Endothelial cell of umbilical vein (primary cell): ENCODE measurements around the gene CDH20. TPM values are rescaled to one million over a fixed set of nuclear protein-coding genes. Genes with fewer than 3 reads are reported as not detected.

Experiments used
- BruUV-seq: library from RNA; stranded (reverse); fragments of 400-500 nt; replicated peaks from 2 replicates; lab custom pipeline; 2021; lab: Mats Ljungman, UMichigan
- CTCF ChIA-PET: fragments of 300-600, 350-600 bp; sonication (Branson Sonifier 250); formaldehyde crosslinking; loops from one replicate; lab custom pipeline; 2021; ENCODE audit warnings: antibody characterized with exemption, inconsistent platforms; lab: Charles Lee
- POLR2A ChIA-PET: fragments of 300-600, 350-600 bp; sonication (Branson Sonifier 250); formaldehyde crosslinking; loops from one replicate; lab custom pipeline; 2021; ENCODE audit warnings: antibody characterized with exemption, inconsistent platforms; lab: Charles Lee
- DNase-seq: peaks from one replicate; pipeline ENCODE4 v3.0.0-alpha.2; 2011; ENCODE audit warnings: low read depth, low spot score
- FAIRE-seq: peaks from 2 replicates; lab custom pipeline; 2011; peaks lifted over from hg19 to GRCh38; lab: Jason Lieb, UNC
- H2AFZ ChIP-seq: 2 replicates; pipeline ENCODE4 v1.6.0; 2012; ENCODE audit warnings: low read depth, low read length, control low read depth, inconsistent platforms
- H3K27ac ChIP-seq: 2 replicates; pipeline ENCODE4 v1.5.1; 2011; ENCODE audit warnings: low read depth, mild to moderate bottlenecking, control low read depth, low read length, moderate library complexity; ENCODE audit not compliant: insufficient read depth
- H3K27me3 ChIP-seq, 2 experiments: 2 replicates each; pipeline versions ENCODE4 v1.6.0 to v1.6.1; 2011; ENCODE audit warnings: low read length in 2 of 2, mixed read lengths in 1 of 2; ENCODE audit not compliant: control insufficient read depth in 2 of 2, insufficient read depth in 2 of 2
- H3K36me3 ChIP-seq, 2 experiments: 2 replicates in 1 of 2; 3 replicates in 1 of 2; pipeline ENCODE4 v1.5.1; 2011; ENCODE audit warnings: low read length in 2 of 2, mild to moderate bottlenecking in 1 of 2, moderate library complexity in 1 of 2; ENCODE audit not compliant: control insufficient read depth in 2 of 2, insufficient read depth in 2 of 2; ENCODE audit errors: extremely low read depth in 1 of 2
- H3K4me1 ChIP-seq: 3 replicates; pipeline ENCODE4 v1.5.1; 2011; ENCODE audit warnings: mild to moderate bottlenecking, low read length; ENCODE audit not compliant: control insufficient read depth, insufficient read depth; ENCODE audit errors: extremely low read depth
- H3K4me2 ChIP-seq: 2 replicates; pipeline ENCODE4 v1.6.1; 2011; ENCODE audit warnings: low read length, control low read depth, mixed read lengths; ENCODE audit not compliant: insufficient read depth
- H3K4me3 ChIP-seq, 3 experiments: fragments of 200-600 bp in 1 of 3; sonication (generic), shearing (Covaris generic) in 1 of 3; replicated peaks in 1 of 3; 2 replicates each; pipeline ENCODE4 v1.5.1; 2011 to 2016; ENCODE audit warnings: control low read depth in 3 of 3, low read length in 3 of 3, mild to moderate bottlenecking in 2 of 3, inconsistent platforms in 1 of 3, low read depth in 1 of 3, moderate library complexity in 1 of 3; ENCODE audit not compliant: insufficient read depth in 1 of 3
- H3K79me2 ChIP-seq: 2 replicates; pipeline ENCODE4 v1.6.0; 2012; ENCODE audit warnings: low read length, inconsistent platforms; ENCODE audit not compliant: control insufficient read depth, insufficient read depth
- H3K9ac ChIP-seq: replicated peaks from 2 replicates; pipeline ENCODE3; 2011; ENCODE audit warnings: low read length, control low read depth; ENCODE audit not compliant: insufficient read depth; ENCODE audit errors: extremely low read depth
- H3K9me1 ChIP-seq: replicated peaks from 3 replicates; pipeline ENCODE4 v1.6.0; 2011; ENCODE audit warnings: mild to moderate bottlenecking, low read length; ENCODE audit not compliant: control insufficient read depth, insufficient read depth; ENCODE audit errors: extremely low read depth
- H3K9me3 ChIP-seq: replicated peaks from 2 replicates; pipeline ENCODE4 v1.5.1; 2012; ENCODE audit warnings: low read length, inconsistent platforms; ENCODE audit not compliant: control insufficient read depth, insufficient read depth
- H4K20me1 ChIP-seq: replicated peaks from 2 replicates; pipeline ENCODE3; 2011; ENCODE audit warnings: mild to moderate bottlenecking, low read length; ENCODE audit not compliant: control insufficient read depth, insufficient read depth; ENCODE audit errors: extremely low read depth
- CTCF ChIP-seq, 2 donors: IDR thresholded peaks; 1 replicate in 1 of 2; 2 replicates in 1 of 2; pipeline ENCODE4 v1.5.1; 2011; ENCODE audit warnings: low read length in 2 of 2, mild to moderate bottlenecking in 2 of 2, moderate library complexity in 2 of 2, control low read depth in 1 of 2, inconsistent platforms in 1 of 2, low read depth in 1 of 2; ENCODE audit not compliant: insufficient read depth in 1 of 2; ENCODE audit errors: extremely low read depth in 1 of 2
- EZH2 ChIP-seq: IDR thresholded peaks from 2 replicates; pipeline ENCODE4 v1.6.1; 2012; ENCODE audit warnings: borderline replicate concordance, low read depth, mild to moderate bottlenecking, moderate library complexity, low read length, inconsistent platforms; ENCODE audit not compliant: severe bottlenecking
- FOS ChIP-seq: IDR thresholded peaks from 2 replicates; pipeline ENCODE4 v1.6.1; 2011; ENCODE audit warnings: mild to moderate bottlenecking, low read length, moderate library complexity, borderline replicate concordance; ENCODE audit not compliant: insufficient read depth
- GATA2 ChIP-seq: IDR thresholded peaks from 2 replicates; pipeline ENCODE4 v1.7.0; 2011; ENCODE audit warnings: low read depth, mild to moderate bottlenecking, moderate library complexity, mixed read lengths, low read length; ENCODE audit not compliant: insufficient read length, insufficient read depth
- JUN ChIP-seq: IDR thresholded peaks from 2 replicates; pipeline ENCODE4 v1.6.1; 2011; ENCODE audit warnings: borderline replicate concordance, low read depth; ENCODE audit not compliant: insufficient read length, insufficient read depth
- MAX ChIP-seq: IDR thresholded peaks from 2 replicates; pipeline ENCODE4 v1.6.1; 2011; ENCODE audit not compliant: insufficient read depth, insufficient read length
- MYC ChIP-seq: IDR thresholded peaks from one replicate; pipeline ENCODE4 v1.6.1; 2011; ENCODE audit warnings: mild to moderate bottlenecking, low read depth, low read length
- POLR2A ChIP-seq: IDR thresholded peaks from 2 replicates; pipeline ENCODE4 v1.6.1; 2012; ENCODE audit warnings: low read depth, mild to moderate bottlenecking, control low read depth, low read length
- POLR2AphosphoS5 ChIP-seq: IDR thresholded peaks from 2 replicates; pipeline ENCODE4 v1.6.1; 2012; ENCODE audit warnings: low read depth, mild to moderate bottlenecking, control low read depth, low read length, moderate library complexity; ENCODE audit not compliant: insufficient read depth
- dilution Hi-C: fragments of 300-500 bp; cut with MboI; formaldehyde crosslinking; loops from one replicate; pipeline ENCODE4 v1.15.0; 2019; ENCODE audit warnings: low sequenced_read_pairs; ENCODE audit not compliant: extremely low pct_ligation_motif_present
- intact Hi-C: fragments of 100-400 bp; cut with micrococcal nuclease; formaldehyde crosslinking; loops from one replicate; pipeline ENCODE4 v1.10.0; 2022
- polyA plus RNA-seq, 4 experiments: library from polyadenylated mRNA; depleted of rRNA in 3 of 4; stranded (reverse) in 3 of 4; unstranded in 1 of 4; fragments of >200 nt; gene quantifications; 2 replicates each; pipeline versions ENCODE4 v1.2.1 to v1.2.3, GENCODE V29; 2011 to 2012; ENCODE audit warnings: missing spikeins in 1 of 4
- total RNA-seq: library from RNA; stranded (reverse); gene quantifications from 2 replicates; pipeline ENCODE4 v1.2.3, GENCODE V29; 2021

CDH20 gene
- total and polyA plus RNA-seq, 2 donors (not counting 3 experiments of a cell fraction or from before 2014, with no cell fraction given) = not detected

DNA sequence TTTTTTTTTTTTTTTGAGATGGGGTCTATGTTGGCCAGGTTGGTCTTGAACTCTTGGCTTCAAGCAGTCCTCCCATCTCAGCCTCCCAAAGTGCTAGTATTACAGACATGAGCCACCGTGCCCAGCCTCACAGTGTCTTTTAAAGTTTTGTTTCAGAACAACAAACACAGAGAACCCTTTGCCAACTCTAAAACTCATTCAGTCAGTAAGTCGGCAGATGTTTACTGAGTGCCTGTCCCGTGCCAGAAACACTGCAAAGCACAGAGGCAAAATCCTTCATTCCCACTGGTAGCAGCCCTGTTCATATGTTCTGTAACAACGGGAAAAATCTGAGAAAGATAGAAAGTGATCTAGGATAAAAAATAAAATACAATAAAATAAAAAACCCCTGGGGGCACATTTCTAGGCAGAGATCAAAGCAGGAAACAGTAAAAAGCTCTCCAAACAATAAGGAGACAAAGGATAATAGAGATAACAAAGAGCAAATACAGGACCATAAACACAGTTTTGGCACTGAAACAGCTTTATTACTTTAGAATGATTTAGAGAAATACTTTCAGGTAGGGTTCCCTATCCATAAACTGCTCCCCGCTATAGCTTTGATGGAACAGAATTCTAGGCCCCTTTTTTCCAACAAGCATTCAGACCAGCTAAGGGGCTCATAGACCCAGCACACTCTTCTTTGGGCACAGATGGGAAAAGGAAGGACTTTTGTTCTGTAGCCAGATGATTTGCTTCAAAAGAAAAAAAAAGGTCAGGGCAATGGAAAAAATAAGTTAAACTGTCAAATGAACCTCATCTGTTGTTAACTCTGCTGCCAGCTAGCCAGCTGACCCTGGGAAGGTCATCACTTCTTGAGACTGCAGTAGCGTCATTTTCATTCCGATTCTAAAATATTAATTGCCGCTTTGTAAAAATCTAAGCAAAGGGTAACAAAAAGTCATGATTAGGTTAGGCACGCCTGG, 212.3 kb downstream of the CDH20 start:
- TF ChIP-seq GATA2 (no peak), POLR2AphosphoS5 (no peak), POLR2A (no peak), JUN (no peak), CTCF (IDR thresholded peaks at IDR 0.05; ENCODE audit: extremely low read depth in 1 of 2, insufficient read depth in 1 of 2, low read depth in 1 of 2, low read length in 2 of 2) (no peak), FOS (no peak), MAX (no peak), EZH2 (no peak), MYC (no peak)
- dilution Hi-C loops (no loop called here), intact Hi-C loops (no loop called here)
- H3K9me3 ChIP-seq = no peaks in the 10 kb centered on the region
- BruUV-seq = no TSS peak
- H3K4me2 ChIP-seq = no peak overlapping the region
- FAIRE-seq (no peak), DNase-seq (peak; percentile 66)
- H2AFZ ChIP-seq = no peak overlapping the region
- H3K79me2 ChIP-seq = no peaks in the 10 kb centered on the region
- no peak overlapping the region for H3K4me3 ChIP-seq
- H3K9me1 ChIP-seq = no peaks in the 10 kb centered on the region
- CTCF ChIA-PET = interaction anchor here (1.1 kb wide), 1 partner anchor 355 kb away, joined by 3 read pairs; no protein-coding TSS in a partner anchor
- no peaks in the 10 kb centered on the region for H3K27me3 ChIP-seq
- POLR2A ChIA-PET = no interaction called here
- H3K9ac ChIP-seq = no peak overlapping the region
- no peaks in the 10 kb centered on the region for H3K36me3 ChIP-seq
- H3K4me1 ChIP-seq = peaks cover 5% of the 10 kb centered on the region
- no peak overlapping the region for H3K27ac ChIP-seq
- H4K20me1 ChIP-seq = no peaks in the 10 kb centered on the region
